Choroid plexus epithelial cell (primary cell): ENCODE measurements around the gene CLVS2.

Experiments used
- DNase-seq: peaks from one replicate; pipeline ENCODE4 v3.0.0-alpha.2; 2010; ENCODE audit warnings: low read depth
- H3K4me3 ChIP-seq: 2 replicates; pipeline ENCODE4 v1.5.1; 2011; ENCODE audit warnings: low read depth, mild to moderate bottlenecking, control low read depth, low read length, moderate library complexity
- TF ChIP-seq, protein P1 (sequence below): conservative IDR thresholded peaks from 2 replicates; pipeline ENCODE4 v1.5.1; 2011; ENCODE audit warnings: low read depth, mild to moderate bottlenecking, control low read depth, inconsistent platforms, low read length, moderate library complexity

The CLVS2 gene

DNA sequence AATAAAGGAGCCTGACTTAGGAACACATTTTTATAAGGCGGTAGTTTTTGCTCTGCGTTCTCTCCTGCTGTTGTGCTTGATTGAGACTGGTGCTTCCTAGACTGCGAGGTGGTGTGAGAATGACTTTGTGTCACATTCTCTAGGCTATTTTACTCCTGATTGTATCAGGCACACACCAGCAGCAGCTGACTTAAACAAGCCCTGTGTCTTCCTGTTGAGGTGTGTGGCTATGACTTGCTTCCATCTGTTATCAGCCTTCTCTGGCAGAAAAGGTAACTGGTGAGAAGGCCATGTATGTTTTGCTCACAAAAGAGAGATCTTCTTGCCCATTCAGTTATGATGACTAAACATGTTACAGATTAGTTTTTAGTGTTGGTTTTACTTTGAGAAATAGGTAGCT lies 43.4 kb downstream of the CLVS2 start:
- H3K4me3 ChIP-seq: no peak overlapping the region
- DNase-seq: no peak
- TF ChIP-seq, protein P1, sequence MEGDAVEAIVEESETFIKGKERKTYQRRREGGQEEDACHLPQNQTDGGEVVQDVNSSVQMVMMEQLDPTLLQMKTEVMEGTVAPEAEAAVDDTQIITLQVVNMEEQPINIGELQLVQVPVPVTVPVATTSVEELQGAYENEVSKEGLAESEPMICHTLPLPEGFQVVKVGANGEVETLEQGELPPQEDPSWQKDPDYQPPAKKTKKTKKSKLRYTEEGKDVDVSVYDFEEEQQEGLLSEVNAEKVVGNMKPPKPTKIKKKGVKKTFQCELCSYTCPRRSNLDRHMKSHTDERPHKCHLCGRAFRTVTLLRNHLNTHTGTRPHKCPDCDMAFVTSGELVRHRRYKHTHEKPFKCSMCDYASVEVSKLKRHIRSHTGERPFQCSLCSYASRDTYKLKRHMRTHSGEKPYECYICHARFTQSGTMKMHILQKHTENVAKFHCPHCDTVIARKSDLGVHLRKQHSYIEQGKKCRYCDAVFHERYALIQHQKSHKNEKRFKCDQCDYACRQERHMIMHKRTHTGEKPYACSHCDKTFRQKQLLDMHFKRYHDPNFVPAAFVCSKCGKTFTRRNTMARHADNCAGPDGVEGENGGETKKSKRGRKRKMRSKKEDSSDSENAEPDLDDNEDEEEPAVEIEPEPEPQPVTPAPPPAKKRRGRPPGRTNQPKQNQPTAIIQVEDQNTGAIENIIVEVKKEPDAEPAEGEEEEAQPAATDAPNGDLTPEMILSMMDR: no peak

DNA sequence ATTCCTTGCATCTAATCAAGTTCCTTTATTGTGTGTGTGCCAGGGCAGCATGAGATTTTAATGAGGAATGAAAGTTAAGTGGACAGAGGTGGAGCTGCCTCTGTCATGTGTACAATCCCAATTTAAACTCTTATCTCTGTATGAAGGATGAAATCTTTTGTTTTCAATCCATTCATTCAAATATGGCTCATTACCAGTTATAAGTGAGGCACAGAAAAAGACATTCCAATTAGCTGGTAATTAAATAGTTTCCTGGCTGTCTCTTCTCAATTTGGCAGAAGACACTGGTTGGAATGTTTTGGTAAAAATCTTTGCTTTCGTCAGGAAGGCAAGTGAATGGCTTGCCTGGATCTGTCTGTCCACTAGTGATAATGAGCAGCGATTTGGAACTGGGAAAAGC lies 46.4 kb downstream of the CLVS2 start:
- TF ChIP-seq, protein P1: no peak
- no peak for DNase-seq
- H3K4me3 ChIP-seq: no peak overlapping the region

DNA sequence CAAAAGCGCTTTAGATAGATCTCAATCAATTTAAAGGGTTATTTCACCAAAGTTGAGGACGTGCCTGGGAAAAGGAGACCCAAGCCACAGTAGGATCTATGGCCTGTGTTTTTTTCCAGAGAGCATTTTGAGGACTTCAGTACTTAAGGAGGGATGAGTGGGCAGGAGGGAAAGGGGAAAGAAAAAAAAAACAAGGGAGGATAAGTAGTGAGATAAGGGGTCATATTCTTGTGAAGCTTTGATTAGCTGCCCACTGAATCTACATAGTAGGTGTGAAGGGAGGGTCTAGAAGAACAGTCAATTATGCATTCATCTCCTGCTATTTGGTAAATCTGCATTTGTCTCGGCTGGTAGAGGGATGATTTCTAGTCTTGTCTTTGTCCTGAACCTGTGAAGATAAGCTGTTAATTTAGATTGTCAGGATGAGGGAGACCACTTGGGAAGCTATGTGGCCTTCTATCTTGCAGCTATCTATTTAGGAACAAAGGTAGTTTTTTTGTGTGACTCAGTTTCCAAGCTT lies 48.4 kb downstream of the CLVS2 start:
- TF ChIP-seq, protein P1: no peak

DNA sequence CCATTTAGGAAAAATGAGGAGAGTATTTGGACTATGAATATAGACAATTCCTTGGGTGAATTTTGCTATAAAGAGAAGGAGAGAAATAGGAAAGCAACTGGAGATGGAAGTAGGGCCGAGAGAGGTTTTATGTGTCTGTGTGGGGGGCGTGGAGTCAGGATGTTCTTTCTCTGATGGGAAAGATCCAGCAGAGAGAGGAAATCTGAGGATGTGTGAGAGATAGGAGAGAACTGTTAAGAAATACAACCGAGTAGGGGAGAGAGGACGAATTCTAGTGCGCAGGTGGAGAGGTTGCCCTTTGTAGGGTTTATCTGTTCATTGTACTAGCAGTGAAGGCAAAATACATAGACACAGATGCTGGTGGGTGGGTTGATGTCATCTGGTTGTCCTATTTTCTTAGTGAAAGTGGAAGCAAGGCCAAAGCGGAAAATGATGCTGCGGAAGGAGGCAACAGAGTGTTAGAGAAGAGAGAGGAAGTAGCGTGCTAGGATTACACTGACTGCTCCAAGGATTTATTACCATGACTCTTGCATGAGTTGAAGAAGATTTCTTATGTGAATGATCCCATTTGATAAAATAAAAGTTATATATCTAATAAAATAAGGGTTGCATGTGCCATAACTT lies 57.7 kb downstream of the CLVS2 start:
- DNase-seq: no peak
- TF ChIP-seq, protein P1: no peak
- H3K4me3 ChIP-seq: no peak overlapping the region

More for the DNA sequence above, 48.4 kb downstream of the CLVS2 start:
- no peak for DNase-seq
- H3K4me3 ChIP-seq: no peak overlapping the region

DNA sequence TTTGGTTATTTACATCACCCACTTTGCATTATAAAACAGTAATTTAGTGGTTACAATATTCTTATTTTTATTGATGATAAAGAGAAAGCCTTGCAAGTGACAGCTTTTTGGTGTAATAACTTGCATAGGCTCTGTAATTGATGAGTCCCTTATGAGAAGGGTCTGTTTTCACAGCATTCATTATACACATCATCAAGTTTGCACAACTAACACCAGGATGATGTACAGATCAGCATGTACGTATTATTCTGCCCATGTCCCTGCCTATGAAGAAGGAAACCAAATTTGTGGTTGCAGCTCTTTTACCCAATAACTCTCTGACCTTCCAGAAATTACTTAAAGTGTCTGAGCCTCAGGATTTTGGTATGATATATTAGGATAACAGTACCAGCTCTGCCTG lies 59.2 kb downstream of the CLVS2 start:
- TF ChIP-seq, protein P1: no peak
- no peak overlapping the region for H3K4me3 ChIP-seq
- DNase-seq: no peak

DNA sequence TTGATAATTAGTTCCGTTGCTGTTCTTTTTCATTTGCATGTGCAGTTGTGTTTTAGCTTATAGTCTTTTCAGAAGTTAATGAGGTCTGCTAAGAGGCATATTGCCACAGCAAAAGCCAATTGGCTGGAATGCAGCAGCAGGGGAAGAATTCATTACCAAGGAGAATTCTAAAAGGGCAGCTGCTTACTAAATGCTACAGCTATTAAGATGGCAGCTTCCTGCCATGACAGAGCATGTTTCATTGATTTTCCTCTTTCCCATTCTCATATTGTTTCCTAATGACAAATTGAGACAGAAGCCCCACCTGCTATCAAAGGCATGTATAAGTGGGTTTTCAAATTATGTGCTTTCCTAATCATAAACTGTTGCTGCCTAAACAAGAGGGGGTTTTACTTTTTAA lies 66.6 kb downstream of the CLVS2 start:
- no peak overlapping the region for H3K4me3 ChIP-seq
- TF ChIP-seq, protein P1: no peak
- DNase-seq: no peak

DNA sequence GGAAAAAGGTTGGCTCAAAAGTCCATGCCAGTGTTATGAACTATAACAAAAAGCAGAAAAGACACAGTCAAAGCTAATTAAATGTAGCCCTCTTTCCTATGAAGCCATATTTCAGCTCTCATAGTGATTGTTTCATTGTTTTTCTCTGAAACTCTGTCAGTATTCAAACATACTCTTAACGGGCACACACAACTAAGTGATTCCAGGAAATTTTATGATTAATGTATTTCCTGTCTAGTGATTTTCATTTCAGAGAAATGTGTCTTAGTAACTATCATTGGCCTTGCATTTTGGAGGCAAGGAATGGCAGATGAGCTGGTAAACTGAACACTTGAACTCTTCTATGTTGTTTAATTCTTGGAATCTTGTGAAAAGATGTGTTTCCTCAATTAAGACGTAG lies 68.0 kb downstream of the CLVS2 start:
- H3K4me3 ChIP-seq: no peak overlapping the region
- no peak for DNase-seq
- TF ChIP-seq, protein P1: no peak
